Body of pancreas (tissue), 4 donors: Measurements from ENCODE around the gene SPEM2. TPM values are rescaled to one million over a fixed set of nuclear protein-coding genes. Genes with fewer than 3 reads are reported as not detected.
"Not testable (repeated sequence)": the region's sequence is repeated elsewhere in the genome, so short reads cannot be mapped to it uniquely, and the experiment has no call there.

Experiments
- ATAC-seq: fragments of 150-250 bp; one replicate; pipeline ENCODE4 v1.9.1; 2016
- DNase-seq, 4 donors: peaks; one replicate each; pipeline ENCODE4 v3.0.0-alpha.2; 2019
- H3K27ac ChIP-seq, 4 donors: fragments of 200-600 bp; sonication (generic); 1 replicate in 3 of 4; 2 replicates in 1 of 4; pipeline versions ENCODE4 v1.5.1 to v1.6.1; 2016 to 2019; ENCODE audit warnings: mild to moderate bottlenecking in 1 of 4, mixed read lengths in 1 of 4, moderate library complexity in 1 of 4
- H3K27me3 ChIP-seq, 2 donors: fragments of 200-600 bp; sonication (generic); one replicate each; pipeline ENCODE4 v1.6.0; 2016; ENCODE audit warnings: mild to moderate bottlenecking in 1 of 2
- H3K36me3 ChIP-seq, 2 donors: fragments of 200-600 bp; sonication (generic); replicated peaks in 1 of 2; 2 replicates each; pipeline ENCODE4 v1.5.1; 2016; ENCODE audit warnings: low read depth in 2 of 2; ENCODE audit not compliant: insufficient read depth in 1 of 2
- H3K4me1 ChIP-seq: fragments of 200-600 bp; sonication (generic); one replicate; pipeline ENCODE4 v1.6.0; 2016
- H3K4me3 ChIP-seq, 2 donors: fragments of 200-600 bp; sonication (generic); 1 replicate in 1 of 2; 2 replicates in 1 of 2; pipeline ENCODE4 v1.5.1; 2016 to 2019
- H3K9me3 ChIP-seq, 3 donors: fragments of 200-600 bp; sonication (generic); 1 replicate in 2 of 3; 2 replicates in 1 of 3; pipeline ENCODE4 v1.5.1; 2016
- CTCF ChIP-seq, 7 experiments: fragments of 450-650 bp in 4 of 7; fragments of 200-600 bp in 3 of 7; sonication (generic) in 3 of 7; IDR thresholded peaks; one replicate each; pipeline ENCODE4 v1.5.1; 2016 to 2019; ENCODE audit warnings: antibody characterized with exemption in 7 of 7
- POLR2A ChIP-seq, 3 donors: fragments of 450-650 bp; IDR thresholded peaks; one replicate each; pipeline ENCODE4 v1.6.1; 2016; ENCODE audit warnings: antibody characterized with exemption in 3 of 3, mild to moderate bottlenecking in 2 of 3
- WGBS, 2 donors: methylation state at CpG; one replicate each; pipeline ENCODE4 v1.1.5; 2017; 5-methylcytosine and 5-hydroxymethylcytosine counted together
- intact Hi-C: fragments of 100-400 bp; cut with DNase I; formaldehyde crosslinking; loops from one replicate; pipeline ENCODE4 v1.15.1; 2023
- total RNA-seq, 2 donors: library from RNA; depleted of rRNA; stranded (reverse); fragments of >200 nt; gene quantifications; one replicate each; pipeline ENCODE4 v1.1.0, GENCODE V29; 2016

Gene SPEM2
- total RNA-seq, 2 donors from 2014 or later: not detected

- H3K4me3 ChIP-seq, H3K9me3 ChIP-seq, intact Hi-C loops, H3K27me3 ChIP-seq, H3K36me3 ChIP-seq: not testable (repeated sequence)
- ATAC-seq (peak; percentile 96), DNase-seq (peak; percentile 77 to 92 (median 84))
- WGBS, 2 donors: 41 to 54% methylated on average over 6 to 8 of the region's 8 CpGs
- TF ChIP-seq CTCF (IDR thresholded peaks at IDR 0.05) (peak in 2 of 7 experiments; percentile 16 to 38), POLR2A (IDR thresholded peaks at IDR 0.05) (peak in 2 of 3 donors; percentile 18 to 37)
- Histone ChIP-seq H3K4me1 (peaks cover 76% of the 10 kb centered on the region), H3K27ac (peak overlapping the region; percentile 75 to 94 (median 84))
Observed at GRCh38 chr17:7470457-7470973, 45.1 kb downstream of the SPEM2 start.

GRCh38 chr17:7471729-7472128 is 46.3 kb downstream of the SPEM2 start:
- intact Hi-C loops: no loop called here
- WGBS, 2 donors: 78 to 88% methylated on average over 2 of the region's 2 CpGs
- no peaks in the 10 kb centered on the region for H3K9me3 ChIP-seq
- H3K27ac ChIP-seq: peak overlapping the region in 3 of 4 donors; percentile 81 to 94 (median 88)
- TF ChIP-seq POLR2A (IDR thresholded peaks at IDR 0.05) (no peak), CTCF (IDR thresholded peaks at IDR 0.05) (no peak)
- peaks cover 79% of the 10 kb centered on the region for H3K4me1 ChIP-seq
- H3K27me3 ChIP-seq: no peaks in the 10 kb centered on the region
- H3K4me3 ChIP-seq: no peak overlapping the region
- no peaks in the 10 kb centered on the region for H3K36me3 ChIP-seq
- ATAC-seq (no peak), DNase-seq (no peak)

GRCh38 chr17:7474767-7475166 is 49.4 kb downstream of the SPEM2 start:
- H3K27me3 ChIP-seq, H3K4me3 ChIP-seq, ATAC-seq, intact Hi-C loops, H3K9me3 ChIP-seq, H3K36me3 ChIP-seq, DNase-seq: not testable (repeated sequence)
- WGBS, 2 donors: 78% methylated on average over 8 of the region's 8 CpGs
- H3K4me1 ChIP-seq: peaks cover 72% of the 10 kb centered on the region
- peak overlapping the region in 2 of 4 donors; percentile 51 to 99 for H3K27ac ChIP-seq

GRCh38 chr17:7475764-7476422 is 50.5 kb downstream of the SPEM2 start:
- Histone ChIP-seq H3K4me3 (no peak overlapping the region), H3K27me3 (no peaks in the 10 kb centered on the region), H3K9me3 (no peaks in the 10 kb centered on the region), H3K36me3 (no peaks in the 10 kb centered on the region), H3K27ac (peak overlapping the region; percentile 13 to 99 (median 50)), H3K4me1 (peaks cover 66% of the 10 kb centered on the region)
- WGBS, 2 donors: 52 to 57% methylated on average over 15 of the region's 15 CpGs
- ATAC-seq: no peak
- TF ChIP-seq POLR2A (IDR thresholded peaks at IDR 0.05) (no peak), CTCF (IDR thresholded peaks at IDR 0.05) (no peak)
- intact Hi-C loops: no loop called here
- DNase-seq: peak; percentile 36 to 63 (median 54)

- no peak for TF ChIP-seq POLR2A (IDR thresholded peaks at IDR 0.05)
- TF ChIP-seq CTCF (IDR thresholded peaks at IDR 0.05): no peak
- Histone ChIP-seq H3K36me3 (no peaks in the 10 kb centered on the region), H3K27ac (peak overlapping the region; percentile 13 to 99 (median 50)), H3K27me3 (no peaks in the 10 kb centered on the region), H3K4me3 (no peak overlapping the region), H3K9me3 (no peaks in the 10 kb centered on the region), H3K4me1 (peaks cover 60% of the 10 kb centered on the region)
- ATAC-seq (no peak), DNase-seq (no peak)
- intact Hi-C loops: no loop called here
- 17 to 30% methylated on average over 3 of the region's 3 CpGs for WGBS, 2 donors
Observed at GRCh38 chr17:7476494-7476893, 51.1 kb downstream of the SPEM2 start.
